GM10266 (cell line): ENCODE measurements around the gene OLFML2A.
A peak's percentile ranks its signal among the peaks of the same experiment; 100 is the strongest.

Experiments used
- DNase-seq: peaks from one replicate; pipeline ENCODE4 v3.0.0; 2012; ENCODE audit errors: extremely low spot score
- CTCF ChIP-seq: IDR thresholded peaks from 2 replicates; pipeline ENCODE4 v1.5.1; 2012; ENCODE audit warnings: mild to moderate bottlenecking, low read depth; ENCODE audit not compliant: control insufficient read depth, insufficient read depth; ENCODE audit errors: missing control alignments

OLFML2A gene

GRCh38 chr9:124766815-124767554, 9.9 kb upstream of the OLFML2A start:
- DNase-seq = no peak
- no peak for TF ChIP-seq CTCF

- no peak for DNase-seq
These were observed 9.1 kb upstream of the OLFML2A start for GRCh38 chr9:124767821-124768220.

GRCh38 chr9:124768334-124768733, 8.6 kb upstream of the OLFML2A start:
- DNase-seq = no peak
- no peak for TF ChIP-seq CTCF

More at GRCh38 chr9:124767821-124768220, 9.1 kb upstream of the OLFML2A start:
- TF ChIP-seq CTCF = no peak

- TF ChIP-seq CTCF = no peak
- no peak for DNase-seq
These were observed 8.0 kb upstream of the OLFML2A start for GRCh38 chr9:124768750-124769548.

GRCh38 chr9:124769549-124770358, 7.2 kb upstream of the OLFML2A start:
- DNase-seq = no peak
- TF ChIP-seq CTCF = no peak

GRCh38 chr9:124770359-124771020, 6.4 kb upstream of the OLFML2A start:
- TF ChIP-seq CTCF = no peak
- DNase-seq = peak; percentile 76
